Stimulated activated CD4-positive, alpha-beta T cell treated with anti-CD3 and anti-CD28 coated beads, Interleukin-12 subunit alpha, Interleukin-12 subunit beta, amount 100 ng/mL, for 48 hours (primary cell): ENCODE measurements around the gene MAPK11.

Source experiments
- DNase-seq, 3 donors: peaks; one replicate each; pipeline ENCODE4 v3.0.0-alpha.2; 2020; ENCODE audit warnings: low read depth in 2 of 3, low spot score in 1 of 3

The MAPK11 gene

GRCh38 chr22:50227579-50228215, 42.5 kb downstream of the MAPK11 start:
- no peak for DNase-seq

DNA sequence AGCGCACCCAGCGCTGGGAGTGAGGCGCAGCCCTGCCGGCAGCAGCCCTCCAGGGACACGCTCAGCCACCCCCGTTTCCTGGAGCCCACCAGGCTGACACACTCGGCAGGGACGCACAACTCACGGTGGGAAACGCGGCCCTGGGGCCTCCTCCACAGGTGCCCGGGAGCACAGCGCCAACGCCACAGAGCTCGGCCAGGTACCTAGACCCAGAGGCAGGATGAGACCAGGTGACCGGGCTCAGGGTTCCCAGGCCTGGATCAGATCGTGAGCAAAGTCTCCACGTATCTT, 43.4 kb downstream of the MAPK11 start:
- DNase-seq: no peak

GRCh38 chr22:50226063-50226874, 43.9 kb downstream of the MAPK11 start:
- no peak for DNase-seq

- no peak for DNase-seq
These were observed 44.8 kb downstream of the MAPK11 start for GRCh38 chr22:50225200-50225969.

- no peak for DNase-seq
These were observed 46.1 kb downstream of the MAPK11 start for GRCh38 chr22:50224071-50224470.

DNA sequence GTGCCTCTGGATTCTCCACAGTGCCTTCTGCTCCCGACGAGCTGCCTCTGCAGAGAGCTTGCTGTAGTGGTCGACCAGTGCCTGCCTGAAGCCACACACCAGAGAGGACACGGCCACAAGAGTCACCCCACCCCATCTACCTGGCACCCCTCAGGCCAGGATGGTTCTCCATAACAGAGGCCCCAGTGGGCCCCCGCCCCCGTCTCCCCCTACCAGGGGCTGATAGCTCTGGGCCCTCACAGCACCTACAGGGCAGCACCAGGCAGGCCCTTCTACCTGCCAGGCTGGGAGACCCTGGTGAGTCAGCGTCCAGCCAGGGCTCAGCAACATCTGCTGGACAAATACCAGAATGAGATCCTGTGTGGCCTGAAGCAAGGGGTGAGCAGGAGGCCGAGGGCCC, 47.7 kb downstream of the MAPK11 start:
- DNase-seq: no peak

DNA sequence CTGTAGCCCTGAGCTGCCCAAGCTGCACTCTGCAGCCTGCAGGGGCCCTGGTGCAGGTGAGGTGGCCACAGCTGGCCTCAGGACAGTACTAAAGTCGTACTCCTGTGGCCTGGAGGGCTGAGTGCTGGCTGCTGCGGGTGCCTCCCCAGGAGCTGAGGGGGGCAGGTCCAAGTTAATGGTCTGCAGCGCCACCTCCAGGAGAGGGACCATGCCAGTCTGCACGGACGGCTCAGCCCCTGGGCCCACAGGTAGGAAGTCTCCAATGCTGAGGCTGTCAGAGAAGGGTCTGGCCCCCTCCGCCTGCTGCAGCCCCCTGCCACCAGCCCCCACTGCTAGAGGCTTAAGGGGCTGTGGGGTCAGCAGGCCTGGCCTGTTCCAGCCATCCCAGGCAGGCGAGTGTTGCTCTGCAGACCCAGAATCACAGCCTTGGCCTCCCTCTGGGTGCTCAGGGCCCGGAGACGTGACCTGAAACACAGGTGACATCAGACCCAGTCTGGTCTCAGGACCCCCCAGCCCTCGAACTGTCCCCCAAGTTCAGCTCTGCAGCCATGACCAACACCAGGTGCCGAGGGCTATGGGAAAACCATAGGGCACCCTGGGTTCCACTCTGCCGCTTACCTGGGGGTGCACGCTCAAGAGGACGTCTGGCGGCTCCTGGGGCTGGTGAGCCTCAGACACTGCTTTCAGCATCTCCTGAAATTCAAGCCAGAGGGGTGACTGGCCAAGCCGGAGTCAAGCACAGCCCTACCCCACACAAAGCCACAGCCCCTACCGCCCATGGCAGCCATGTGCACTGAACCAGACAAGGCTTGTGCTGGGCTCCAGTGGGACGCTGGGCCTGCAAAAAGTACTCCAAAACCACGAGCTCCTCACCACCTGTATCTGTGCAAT, 48.5 kb downstream of the MAPK11 start:
- no peak for DNase-seq

DNA sequence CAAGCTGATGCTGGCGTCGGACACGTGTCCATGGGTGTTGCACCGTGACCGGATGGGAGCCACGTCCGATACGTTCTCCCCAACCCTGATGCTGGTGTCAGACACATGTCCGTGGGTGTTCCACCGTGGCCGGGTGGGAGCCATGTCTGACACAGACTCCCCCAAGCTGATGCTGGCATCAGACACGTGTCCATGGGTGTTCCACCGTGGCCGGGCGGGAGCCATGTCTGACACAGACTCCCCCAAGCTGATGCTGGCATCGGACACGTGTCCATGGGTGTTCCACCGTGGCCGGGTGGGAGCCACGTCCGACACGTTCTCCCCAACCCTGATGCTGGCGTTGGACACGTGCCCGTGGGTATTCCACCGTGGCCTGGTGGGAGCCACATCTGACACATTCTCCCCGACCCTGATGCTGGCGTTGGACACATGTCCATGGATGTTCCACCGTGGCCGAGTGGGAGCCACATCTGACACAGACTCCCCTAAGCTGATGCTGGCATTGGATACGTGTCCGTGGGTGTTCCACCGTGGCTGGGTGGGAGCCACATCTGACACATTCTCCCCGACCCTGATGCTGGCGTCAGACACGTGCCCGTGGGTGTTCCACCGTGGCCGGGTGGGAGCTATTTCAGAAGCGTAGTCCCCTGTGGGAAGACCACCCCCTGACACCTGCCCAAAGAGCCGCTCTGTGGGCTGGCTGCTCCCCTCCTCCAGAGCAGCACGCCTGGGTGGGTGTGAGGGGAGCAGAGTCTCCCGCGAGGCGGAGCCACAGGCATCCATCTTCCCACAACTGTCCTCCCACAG, 49.4 kb downstream of the MAPK11 start:
- DNase-seq: no peak

DNA sequence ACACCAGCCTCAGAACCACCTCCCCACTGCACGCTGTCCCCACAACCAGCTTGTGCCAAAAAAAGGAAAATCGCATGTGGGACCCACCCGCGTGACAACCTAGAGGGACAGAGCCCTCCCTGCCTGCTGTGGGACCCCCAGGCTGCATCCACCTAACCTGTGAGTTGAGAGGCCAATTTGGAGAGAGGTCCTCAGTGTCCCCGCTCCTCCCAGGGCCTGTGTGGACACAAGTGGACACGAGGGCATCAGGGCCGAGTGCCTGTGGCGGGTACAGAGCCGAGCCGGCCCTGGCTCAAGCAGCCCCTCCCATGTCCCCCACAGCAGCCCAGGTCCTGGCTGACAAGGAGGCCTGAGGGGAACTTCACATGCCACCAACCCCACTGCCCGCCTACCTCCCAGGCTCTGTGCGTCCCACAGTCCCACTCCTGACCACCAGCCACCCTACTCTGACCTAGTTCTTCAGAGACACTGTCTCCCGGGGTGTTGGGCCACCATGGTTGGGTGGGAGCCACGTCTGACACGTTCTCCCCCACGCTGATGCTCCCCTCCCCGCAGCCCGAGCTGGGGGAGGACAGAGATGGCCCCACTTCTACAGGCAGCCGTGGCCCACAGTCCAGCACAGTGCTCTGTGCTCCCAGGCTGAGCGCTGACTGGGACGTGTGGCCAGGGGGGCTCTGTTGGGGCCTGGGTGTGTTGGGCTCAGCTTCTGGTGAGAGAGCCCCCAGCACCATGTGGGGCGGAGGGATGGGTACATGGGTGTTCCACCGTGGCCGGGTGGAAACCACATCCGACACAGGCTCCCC, 50.2 kb downstream of the MAPK11 start:
- no peak for DNase-seq

DNA sequence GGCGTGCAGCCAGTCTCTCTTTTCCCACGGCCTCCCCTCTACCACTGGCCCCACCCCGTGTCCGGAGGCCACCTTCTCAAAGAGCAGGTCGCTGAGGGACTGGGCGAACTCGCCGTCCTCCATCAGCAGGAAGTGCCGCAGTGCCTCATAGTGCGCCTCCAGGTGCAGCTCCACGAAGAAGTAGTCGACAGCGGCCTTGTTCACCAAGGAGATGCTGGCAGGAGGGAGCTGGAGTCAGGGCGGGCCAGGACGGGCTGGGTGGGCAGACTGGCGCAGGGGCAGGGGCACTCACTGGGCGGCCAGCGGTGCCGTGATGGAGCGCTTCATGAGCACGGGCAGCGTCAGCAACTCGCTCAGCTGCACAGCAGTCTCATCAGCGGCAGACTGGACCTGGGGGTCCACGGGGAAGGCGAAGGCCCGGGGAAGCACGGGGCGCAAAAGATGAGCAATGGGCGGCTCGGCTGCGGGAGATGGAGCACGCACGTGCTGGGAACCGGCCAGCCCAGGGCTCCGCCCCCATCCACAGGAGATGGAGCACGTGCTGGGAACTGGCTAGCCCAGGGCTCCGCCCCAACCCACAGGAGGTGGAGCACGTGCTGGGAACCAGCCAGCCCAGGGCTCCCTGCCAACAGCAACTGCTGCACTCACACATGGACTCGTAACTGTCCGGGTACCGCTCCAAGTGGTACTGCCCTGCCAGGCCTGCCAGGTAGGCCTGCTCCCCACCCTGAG, 51.0 kb downstream of the MAPK11 start:
- DNase-seq: no peak

GRCh38 chr22:50218153-50218995, 51.8 kb downstream of the MAPK11 start:
- no peak for DNase-seq

DNA sequence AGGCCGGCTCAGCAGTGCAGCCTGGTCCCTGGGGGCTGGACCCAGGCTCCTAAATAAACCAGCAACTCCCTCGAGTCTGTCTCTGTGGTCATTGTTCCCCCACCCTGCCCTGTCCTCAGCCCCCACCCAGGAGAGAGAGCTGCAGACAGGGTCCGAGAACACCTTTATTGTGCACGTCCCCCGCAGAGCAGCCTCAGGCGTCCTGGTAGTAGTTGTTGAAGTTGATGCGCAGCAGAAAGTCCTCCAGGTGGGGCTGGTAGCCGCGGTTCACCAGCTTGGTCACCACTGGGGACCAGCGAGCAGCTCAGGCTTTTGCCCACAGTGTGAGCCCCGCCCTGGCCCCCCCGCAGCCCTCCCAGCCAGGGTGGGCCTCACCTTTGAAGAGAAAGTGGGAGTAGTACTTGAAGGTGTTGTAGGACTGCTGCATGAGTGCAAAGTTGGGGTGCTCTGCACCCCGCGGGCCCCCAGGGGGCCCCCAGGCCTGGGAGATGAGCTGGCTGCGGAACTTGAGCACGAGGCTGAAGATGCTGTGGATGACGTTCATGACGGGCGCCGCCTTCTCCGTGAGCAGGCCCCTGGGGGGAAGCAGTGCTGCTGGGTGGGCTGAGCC, 52.5 kb downstream of the MAPK11 start:
- DNase-seq: no peak

- no peak for DNase-seq
These were observed 53.3 kb downstream of the MAPK11 start for GRCh38 chr22:50216684-50217520.

DNA sequence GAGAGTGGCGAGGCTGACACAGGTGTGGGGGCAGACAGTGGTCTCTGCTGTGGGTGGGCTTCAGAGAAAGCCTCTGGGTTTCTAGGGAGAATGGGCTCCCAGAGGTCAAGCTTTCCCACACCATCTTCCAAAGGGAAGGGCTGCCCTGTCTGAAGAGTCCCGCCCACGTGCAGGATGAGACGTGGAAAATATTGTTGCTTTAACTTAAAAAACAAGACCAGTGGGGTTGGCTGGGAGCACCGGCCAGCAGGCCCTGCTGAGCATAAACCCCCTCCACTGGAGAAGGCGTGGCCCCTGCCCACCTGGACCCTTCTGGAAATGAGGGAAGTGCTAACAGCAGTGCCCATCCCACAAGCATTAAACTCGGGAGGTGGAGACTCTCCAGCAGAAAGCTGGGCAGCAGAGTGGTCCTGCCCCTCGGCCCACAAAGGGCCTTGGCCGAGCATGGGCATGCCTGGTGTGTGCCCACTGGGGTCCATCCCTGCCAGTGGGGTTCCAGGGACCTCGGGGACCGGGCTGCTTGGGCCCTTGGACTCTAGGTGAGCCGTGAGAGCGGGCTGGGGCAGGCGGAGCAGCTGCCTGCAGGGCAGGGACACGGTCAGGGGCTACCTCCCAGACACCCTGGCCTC, 54.0 kb downstream of the MAPK11 start:
- DNase-seq: no peak

- no peak for DNase-seq
These were observed 54.7 kb downstream of the MAPK11 start for GRCh38 chr22:50215297-50216054.
